T-cell (primary cell): ENCODE measurements around the gene SCN5A. TPM values are rescaled to one million over a fixed set of nuclear protein-coding genes. Genes with fewer than 3 reads are reported as not detected.

ENCODE experiments used
- ATAC-seq, 4 experiments: fragments of 200-7000 bp in 3 of 4; fragments of 150-1000 bp in 1 of 4; cut with Tn5 transposase; replicated peaks in 1 of 4; 1 replicate in 3 of 4; 2 replicates in 1 of 4; pipeline ENCODE4 v1.10.0; 2021; ENCODE audit warnings: moderate library complexity in 3 of 4, mild to moderate bottlenecking in 2 of 4, moderate number of reproducible peaks in 1 of 4
- CTCF ChIA-PET, 2 donors: fragments of 300-600 bp; sonication (Branson Sonifier 250); formaldehyde crosslinking; loops; one replicate each; lab custom pipeline; 2022; ENCODE audit warnings: antibody characterized with exemption in 2 of 2; lab: Charles Lee
- POLR2A ChIA-PET, 2 donors: fragments of 300-600 bp; sonication (Branson Sonifier 250); formaldehyde crosslinking; loops; one replicate each; lab custom pipeline; 2022; ENCODE audit warnings: antibody characterized with exemption in 2 of 2; lab: Charles Lee
- DNase-seq, 35 experiments: peaks; one replicate each; pipeline versions ENCODE4 v3.0.0 to v3.0.0-alpha.2; 2013 to 2023
- H3K27ac ChIP-seq: one replicate; pipeline ENCODE4 v1.5.1; 2013; ENCODE audit warnings: low read length
- H3K27me3 ChIP-seq, 2 experiments: replicated peaks in 1 of 2; 1 replicate in 1 of 2; 2 replicates in 1 of 2; pipeline versions ENCODE4 v1.6.1 to v1.7.0; 2013; ENCODE audit warnings: low read length in 1 of 2, mixed read lengths in 1 of 2; ENCODE audit not compliant: control insufficient read depth in 2 of 2, insufficient read depth in 2 of 2; ENCODE audit errors: extremely low read depth in 1 of 2
- H3K36me3 ChIP-seq, 2 donors: 1 replicate in 1 of 2; 2 replicates in 1 of 2; pipeline versions ENCODE4 v1.6.1 to v1.7.0; 2013; ENCODE audit warnings: low read length in 1 of 2; ENCODE audit not compliant: control insufficient read depth in 2 of 2, insufficient read depth in 1 of 2; ENCODE audit errors: extremely low read depth in 1 of 2
- H3K4me1 ChIP-seq, 2 experiments: 1 replicate in 1 of 2; 2 replicates in 1 of 2; pipeline versions ENCODE4 v1.6.1 to v1.7.0; 2013; ENCODE audit warnings: low read length in 2 of 2, mixed read lengths in 1 of 2; ENCODE audit not compliant: insufficient read depth in 2 of 2, control insufficient read depth in 1 of 2; ENCODE audit errors: extremely low read depth in 1 of 2
- H3K4me3 ChIP-seq, 2 donors: 1 replicate in 1 of 2; 2 replicates in 1 of 2; pipeline versions ENCODE4 v1.5.1 to v1.7.0; 2013; ENCODE audit warnings: mild to moderate bottlenecking in 2 of 2, low read length in 1 of 2, moderate library complexity in 1 of 2; ENCODE audit not compliant: control insufficient read depth in 1 of 2; ENCODE audit errors: extremely low read depth in 1 of 2
- H3K9me3 ChIP-seq: 2 replicates; pipeline ENCODE4 v1.7.0; 2013
- H3K27ac Mint-ChIP-seq, 2 donors: one replicate each; pipeline ENCODE4 v1.8.0; 2020 to 2021; ENCODE audit warnings: mild to moderate bottlenecking in 2 of 2, mixed read lengths in 2 of 2
- H3K27me3 Mint-ChIP-seq, 2 donors: one replicate each; pipeline ENCODE4 v1.8.0; 2021 to 2022; ENCODE audit warnings: mixed read lengths in 2 of 2
- H3K36me3 Mint-ChIP-seq: one replicate; pipeline ENCODE4 v1.8.0; 2021; ENCODE audit warnings: mixed read lengths
- H3K4me1 Mint-ChIP-seq, 3 donors: one replicate each; pipeline ENCODE4 v1.8.0; 2020 to 2022; ENCODE audit warnings: mixed read lengths in 3 of 3, mild to moderate bottlenecking in 1 of 3
- H3K4me3 Mint-ChIP-seq, 3 donors: one replicate each; pipeline ENCODE4 v1.8.0; 2020 to 2022; ENCODE audit warnings: mild to moderate bottlenecking in 3 of 3, mixed read lengths in 3 of 3, moderate library complexity in 3 of 3
- H3K9me3 Mint-ChIP-seq, 3 donors: one replicate each; pipeline ENCODE4 v1.8.0; 2020 to 2022; ENCODE audit warnings: mixed read lengths in 3 of 3
- WGBS: methylation state at CpG from one replicate; pipeline ENCODE4 v1.1.5; 2013; ENCODE audit warnings: missing lambda C conversion rate; ENCODE audit not compliant: insufficient coverage; 5-methylcytosine and 5-hydroxymethylcytosine counted together
- total RNA-seq, 35 experiments: library from RNA in 6 of 35; stranded (reverse) in 6 of 35; fragments of 120-200 nt in 1 of 35; gene quantifications; one replicate each; pipeline versions ENCODE4 v1.2.1 to v1.2.4 and lab custom pipeline; 2013 to 2026

Gene SCN5A
- total RNA-seq, 5 donors from 2014 or later (not counting 1 experiment from before 2014, with no cell fraction given) = 0.12 to 0.47 (median 0.23) TPM; not detected in 2

- DNase-seq (no peak), ATAC-seq (no peak)
- H3K4me1 ChIP-seq = no peaks in the 10 kb centered on the region
- 83% methylated on average over 2 of the region's 3 CpGs for WGBS
- peaks cover 0 to 2% of the 10 kb centered on the region in 2 experiments for H3K27me3 ChIP-seq
- Mint-ChIP-seq H3K4me3 (no peak overlapping the region), H3K4me1 (no peaks in the 10 kb centered on the region), H3K27ac (no peak overlapping the region), H3K27me3 (peaks cover 0 to 5% of the 10 kb centered on the region in 2 donors), H3K36me3 (no peaks in the 10 kb centered on the region), H3K9me3 (no peaks in the 10 kb centered on the region)
- no peak overlapping the region for H3K27ac ChIP-seq
- peaks cover 0 to under 1% of the 10 kb centered on the region in 2 donors for H3K36me3 ChIP-seq
- CTCF ChIA-PET = interaction anchor here in 1 of 2 donors (0.6 kb wide), 1 partner anchor 951 kb away, joined by 4 read pairs; no protein-coding TSS in a partner anchor
- no peak overlapping the region for H3K4me3 ChIP-seq
- POLR2A ChIA-PET = no interaction called here
- H3K9me3 ChIP-seq = no peaks in the 10 kb centered on the region
Observed at GRCh38 chr3:38544926-38545325, 104.6 kb downstream of the SCN5A start.

DNA sequence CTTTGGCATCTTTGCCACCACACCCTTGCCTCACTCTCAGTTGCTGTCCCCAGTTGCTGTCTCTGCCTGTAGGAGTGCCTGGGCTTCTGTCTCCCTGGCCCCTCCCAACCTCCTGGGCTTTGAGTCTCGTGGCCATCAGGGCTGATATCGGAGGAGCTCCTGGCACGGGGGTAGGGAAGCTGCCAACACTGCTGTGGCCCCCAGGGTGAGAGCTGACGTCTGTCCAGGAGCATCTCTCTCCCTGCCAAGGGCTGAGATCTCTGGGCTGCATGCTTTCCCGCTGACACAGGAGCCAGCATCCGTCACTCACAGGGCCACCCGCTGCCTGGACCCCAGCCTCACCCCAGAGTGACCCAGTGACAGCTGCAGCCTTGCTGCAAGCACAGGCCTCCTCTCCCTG, 105.9 kb downstream of the SCN5A start:
- Mint-ChIP-seq H3K36me3 (no peaks in the 10 kb centered on the region), H3K9me3 (no peaks in the 10 kb centered on the region), H3K27me3 (peaks cover 0 to 5% of the 10 kb centered on the region in 2 donors), H3K4me1 (no peaks in the 10 kb centered on the region), H3K27ac (no peak overlapping the region), H3K4me3 (no peak overlapping the region)
- Histone ChIP-seq H3K27ac (no peak overlapping the region), H3K9me3 (no peaks in the 10 kb centered on the region), H3K27me3 (peaks cover 0 to 2% of the 10 kb centered on the region in 2 experiments), H3K36me3 (peaks cover 0 to 2% of the 10 kb centered on the region in 2 donors), H3K4me3 (no peak overlapping the region), H3K4me1 (no peaks in the 10 kb centered on the region)
- no peak for DNase-seq
- POLR2A ChIA-PET = no interaction called here
- 92% methylated on average over 7 of the region's 7 CpGs for whole genome bisulfite sequencing
- ATAC-seq = no peak
- CTCF ChIA-PET = interaction anchor here in 1 of 2 donors (0.6 kb wide), 1 partner anchor 29 kb away, joined by 3 read pairs; no protein-coding TSS in a partner anchor

DNA sequence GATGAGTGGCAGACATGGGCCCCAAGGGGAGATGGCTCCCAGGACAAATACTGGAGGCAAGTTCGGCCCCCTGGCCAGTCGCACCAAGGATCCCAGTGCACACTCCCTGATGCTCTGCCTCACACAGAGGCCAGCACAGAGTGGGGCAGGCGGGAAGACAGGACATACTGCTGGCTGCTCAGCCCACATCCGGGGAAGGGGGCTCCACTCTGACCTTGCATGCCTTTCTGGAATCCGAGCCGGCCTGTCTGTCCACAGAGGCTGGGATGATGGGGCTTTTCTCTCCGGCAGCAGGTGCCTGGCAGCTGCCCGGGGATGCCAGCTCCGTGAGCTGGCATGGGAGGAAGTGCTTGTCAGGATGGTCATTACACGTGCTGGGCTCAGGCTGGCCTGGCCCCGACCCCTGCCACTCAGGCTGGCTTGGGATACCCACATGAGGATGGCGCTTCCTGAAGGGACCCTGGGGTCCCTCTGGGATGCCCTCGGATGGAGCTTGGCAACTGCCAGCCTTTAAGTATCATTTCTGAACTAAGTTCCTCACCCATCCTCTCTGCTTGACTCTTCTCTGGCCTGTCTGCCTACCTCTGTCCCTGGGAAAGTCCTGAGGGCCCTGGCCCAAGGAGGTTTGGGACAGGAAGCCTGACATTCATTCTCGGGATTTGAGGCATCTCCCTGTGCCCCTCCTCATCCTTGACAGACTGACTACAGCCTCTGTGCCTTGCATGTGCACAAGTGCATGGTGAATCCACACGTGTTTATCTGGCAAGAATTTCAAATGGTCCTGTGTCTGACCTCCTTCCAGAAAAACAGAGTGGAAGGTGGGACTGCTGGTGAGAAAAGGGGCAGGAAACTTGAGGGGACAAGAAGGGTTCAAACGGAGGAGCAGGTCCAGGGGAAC, 106.8 kb downstream of the SCN5A start:
- Mint-ChIP-seq H3K36me3 (peaks cover 3% of the 10 kb centered on the region), H3K4me3 (no peak overlapping the region), H3K4me1 (peaks cover 0 to 4% (median 0%) of the 10 kb centered on the region in 3 donors), H3K9me3 (no peaks in the 10 kb centered on the region), H3K27me3 (peaks cover 0 to 5% of the 10 kb centered on the region in 2 donors), H3K27ac (peak overlapping the region in 1 of 2 donors; percentile 48)
- 87% methylated on average over 12 of the region's 16 CpGs for WGBS
- Histone ChIP-seq H3K4me3 (no peak overlapping the region), H3K27me3 (peaks cover 0 to 2% of the 10 kb centered on the region in 2 experiments), H3K27ac (no peak overlapping the region), H3K4me1 (no peaks in the 10 kb centered on the region), H3K36me3 (peaks cover 0 to 2% of the 10 kb centered on the region in 2 donors), H3K9me3 (no peaks in the 10 kb centered on the region)
- POLR2A ChIA-PET = no interaction called here
- ATAC-seq (no peak), DNase-seq (no peak)
- CTCF ChIA-PET = no interaction called here

DNA sequence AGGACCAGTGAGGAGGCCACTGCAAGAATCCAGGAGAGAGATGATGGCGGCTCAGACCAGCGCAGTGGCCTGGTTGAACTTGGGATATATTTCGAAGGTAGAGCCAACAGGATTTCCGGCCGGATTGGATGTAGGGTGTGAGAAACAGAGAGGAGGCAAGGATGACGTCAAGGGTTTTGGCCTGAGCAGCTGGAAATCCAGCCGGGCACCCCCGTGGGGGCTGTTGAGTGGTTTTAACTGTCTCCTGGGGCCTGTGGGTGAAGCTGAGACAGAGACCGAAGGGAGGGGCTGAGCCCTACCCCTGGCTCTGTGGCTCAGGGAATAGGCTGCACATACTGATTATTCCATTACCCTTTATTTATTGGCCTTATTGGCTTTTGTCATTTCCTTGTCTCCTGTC, 107.7 kb downstream of the SCN5A start:
- DNase-seq = no peak
- CTCF ChIA-PET = no interaction called here
- POLR2A ChIA-PET = no interaction called here

GRCh38 chr3:38538773-38539353, 110.6 kb downstream of the SCN5A start:
- H3K36me3 Mint-ChIP-seq = peaks cover 24% of the 10 kb centered on the region
- no peak overlapping the region for H3K27ac ChIP-seq
- H3K27me3 Mint-ChIP-seq = no peaks in the 10 kb centered on the region
- H3K4me1 Mint-ChIP-seq = peaks cover 0 to 4% (median 0%) of the 10 kb centered on the region in 3 donors
- H3K4me3 Mint-ChIP-seq = no peak overlapping the region
- peaks cover 0 to 2% of the 10 kb centered on the region in 2 experiments for H3K27me3 ChIP-seq
- no peak for DNase-seq
- ChIA-PET POLR2A (no interaction called here), CTCF (no interaction called here)
- H3K27ac Mint-ChIP-seq = no peak overlapping the region
- peaks cover 2 to 8% of the 10 kb centered on the region in 2 donors for H3K36me3 ChIP-seq
- H3K9me3 ChIP-seq = no peaks in the 10 kb centered on the region
- H3K9me3 Mint-ChIP-seq = no peaks in the 10 kb centered on the region
- H3K4me1 ChIP-seq = peaks cover 0 to 2% of the 10 kb centered on the region in 2 experiments
- no peak for ATAC-seq
- no peak overlapping the region for H3K4me3 ChIP-seq
- 96% methylated on average over 4 of the region's 8 CpGs for WGBS

More for the DNA sequence above, 107.7 kb downstream of the SCN5A start:
- H3K9me3 Mint-ChIP-seq = no peaks in the 10 kb centered on the region
- Histone ChIP-seq H3K36me3 (peaks cover 0 to 2% of the 10 kb centered on the region in 2 donors), H3K9me3 (no peaks in the 10 kb centered on the region), H3K27me3 (peaks cover 0 to 2% of the 10 kb centered on the region in 2 experiments), H3K27ac (no peak overlapping the region), H3K4me3 (no peak overlapping the region), H3K4me1 (no peaks in the 10 kb centered on the region)
- H3K27me3 Mint-ChIP-seq = peaks cover 0 to 5% of the 10 kb centered on the region in 2 donors
- no peak overlapping the region for H3K4me3 Mint-ChIP-seq
- no peak overlapping the region for H3K27ac Mint-ChIP-seq
- peaks cover 4% of the 10 kb centered on the region for H3K36me3 Mint-ChIP-seq
- 96% methylated on average over 6 of the region's 9 CpGs for WGBS
- peaks cover 0 to 4% (median 0%) of the 10 kb centered on the region in 3 donors for H3K4me1 Mint-ChIP-seq
- ATAC-seq = no peak

GRCh38 chr3:38536671-38537070, 112.8 kb downstream of the SCN5A start:
- H3K4me1 ChIP-seq = peaks cover 0 to 2% of the 10 kb centered on the region in 2 experiments
- DNase-seq (no peak), ATAC-seq (no peak)
- no peaks in the 10 kb centered on the region for H3K9me3 ChIP-seq
- Mint-ChIP-seq H3K4me1 (peaks cover 0 to 4% (median 0%) of the 10 kb centered on the region in 3 donors), H3K4me3 (no peak overlapping the region), H3K9me3 (no peaks in the 10 kb centered on the region), H3K36me3 (peaks cover 36% of the 10 kb centered on the region), H3K27ac (no peak overlapping the region), H3K27me3 (no peaks in the 10 kb centered on the region)
- H3K36me3 ChIP-seq = peaks cover 2 to 8% of the 10 kb centered on the region in 2 donors
- ChIA-PET CTCF (no interaction called here), POLR2A (interaction anchor here in 1 of 2 donors (0.6 to 0.7 kb wide), 2 partner anchors 191 to 787 kb away, joined by 3 to 4 read pairs; no protein-coding TSS in a partner anchor)
- no peaks in the 10 kb centered on the region for H3K27me3 ChIP-seq
- WGBS = 79% methylated on average over 2 of the region's 3 CpGs
- no peak overlapping the region for H3K4me3 ChIP-seq
- no peak overlapping the region for H3K27ac ChIP-seq
